Midbrain (tissue), 1 donor: ENCODE measurements around the gene GPR135.

Source experiments
- DNase-seq: peaks from one replicate; lab custom pipeline; 2025; lab: John Stamatoyannopoulos, UW

GPR135 gene

GRCh38 chr14:59465316-59466135 is at the start of gene GPR135:
TSS of gene GPR135 (minus strand) at chr14:59465380. CDS start at chr14:59465226, 154 bp downstream.
- DNase-seq: peak; percentile 44

- DNase-seq: no peak
Observed at GRCh38 chr14:59511916-59512575, 46.9 kb upstream of the GPR135 start.

- DNase-seq: no peak
Observed at GRCh38 chr14:59510966-59511365, 45.8 kb upstream of the GPR135 start.

- DNase-seq: no peak
Observed at GRCh38 chr14:59510001-59510400, 44.8 kb upstream of the GPR135 start.

GRCh38 chr14:59509101-59509500 is 43.9 kb upstream of the GPR135 start:
- no peak for DNase-seq

GRCh38 chr14:59507752-59508103 is 42.5 kb upstream of the GPR135 start:
- DNase-seq: no peak

GRCh38 chr14:59507063-59507751 is 42.0 kb upstream of the GPR135 start:
- DNase-seq: peak; percentile 24

- DNase-seq: no peak
Observed at GRCh38 chr14:59503256-59503655, 38.1 kb upstream of the GPR135 start.

GRCh38 chr14:59500732-59501131 is 35.6 kb upstream of the GPR135 start:
- DNase-seq: no peak

GRCh38 chr14:59492384-59492783 is 27.2 kb upstream of the GPR135 start:
- DNase-seq: no peak

GRCh38 chr14:59490756-59491155 is 25.6 kb upstream of the GPR135 start:
- DNase-seq: no peak

- DNase-seq: peak; percentile 83
Observed at GRCh38 chr14:59484639-59485175, 19.5 kb upstream of the GPR135 start.

GRCh38 chr14:59483819-59484638 is 18.8 kb upstream of the GPR135 start, which contains the start of the genes JKAMP and L3HYPDH:
TSS of gene JKAMP (plus strand) at chr14:59484517. CDS start at chr14:59484590, 73 bp downstream.
TSS of gene L3HYPDH (minus strand) at chr14:59484408. CDS start at chr14:59484316, 92 bp downstream.
- peak; percentile 95 for DNase-seq

GRCh38 chr14:59483363-59483762 is 18.2 kb upstream of the GPR135 start:
- peak; percentile 57 for DNase-seq

GRCh38 chr14:59482541-59483331 is 17.6 kb upstream of the GPR135 start:
- peak; percentile 16 for DNase-seq

- no peak for DNase-seq
Observed at GRCh38 chr14:59481871-59482540, 16.8 kb upstream of the GPR135 start.

GRCh38 chr14:59481407-59481806 is 16.2 kb upstream of the GPR135 start:
- no peak for DNase-seq

- DNase-seq: no peak
Observed at GRCh38 chr14:59480166-59480565, 15.0 kb upstream of the GPR135 start.

- DNase-seq: no peak
Observed at GRCh38 chr14:59478540-59478939, 13.4 kb upstream of the GPR135 start.

- DNase-seq: no peak
Observed at GRCh38 chr14:59475709-59476108, 10.5 kb upstream of the GPR135 start.
